ENCODE results near the gene XXYLT1. TPM values are rescaled to one million over a fixed set of nuclear protein-coding genes. Genes with fewer than 3 reads are reported as not detected.

Gene XXYLT1
- total RNA-seq, 1 donor from 2014 or later, result 16.4 TPM

Other genes with a start within 250 kb of the XXYLT1 start
- gene ACAP2, start 171.9 kb upstream of the XXYLT1 start, total RNA-seq, result 19.9 and 26.2 TPM in 2 replicates

Measured in epithelial cell of proximal tubule (primary cell).